Tibial artery (tissue), 4 donors: ENCODE data around the gene CST11.

Experiments
- DNase-seq, 2 donors: peaks; one replicate each; pipeline ENCODE4 v3.0.0-alpha.2; 2019
- H3K27ac ChIP-seq, 2 donors: fragments of 200-600 bp; sonication (generic) in 1 of 2; 1 replicate in 1 of 2; 2 replicates in 1 of 2; pipeline ENCODE4 v1.5.1; 2018 to 2019; ENCODE audit warnings: mild to moderate bottlenecking in 1 of 2
- H3K27me3 ChIP-seq, 2 donors: fragments of 200-600 bp; sonication (generic) in 1 of 2; one replicate each; pipeline versions ENCODE4 v1.5.1 to v1.6.0; 2016 to 2019
- H3K36me3 ChIP-seq, 3 donors: fragments of 200-600 bp; sonication (generic) in 2 of 3; one replicate each; pipeline ENCODE4 v1.5.1; 2016 to 2019; ENCODE audit warnings: mild to moderate bottlenecking in 2 of 3
- H3K4me1 ChIP-seq, 4 donors: fragments of 200-600 bp; sonication (generic) in 2 of 4; 1 replicate in 3 of 4; 2 replicates in 1 of 4; pipeline ENCODE4 v1.5.1; 2016 to 2019
- H3K4me3 ChIP-seq, 2 donors: fragments of 200-600 bp; sonication (generic) in 1 of 2; 1 replicate in 1 of 2; 2 replicates in 1 of 2; pipeline ENCODE4 v1.5.1; 2018 to 2019; ENCODE audit warnings: mild to moderate bottlenecking in 2 of 2
- H3K9me3 ChIP-seq, 3 donors: fragments of 200-600 bp; sonication (generic) in 1 of 3; one replicate each; pipeline ENCODE4 v1.5.1; 2016 to 2019
- intact Hi-C: fragments of 100-400 bp; cut with DNase I; formaldehyde crosslinking; loops from one replicate; pipeline ENCODE4 v1.15.0; 2023; ENCODE audit warnings: low total_unique reads
- TF ChIP-seq, protein P1 (sequence below), 2 experiments: fragments of 200-600 bp in 1 of 2; fragments of 450-650 bp in 1 of 2; IDR thresholded peaks; one replicate each; pipeline ENCODE4 v1.5.1; 2017 to 2019; ENCODE audit warnings: antibody characterized with exemption in 2 of 2, mild to moderate bottlenecking in 1 of 2, moderate library complexity in 1 of 2

CST11 gene

DNA sequence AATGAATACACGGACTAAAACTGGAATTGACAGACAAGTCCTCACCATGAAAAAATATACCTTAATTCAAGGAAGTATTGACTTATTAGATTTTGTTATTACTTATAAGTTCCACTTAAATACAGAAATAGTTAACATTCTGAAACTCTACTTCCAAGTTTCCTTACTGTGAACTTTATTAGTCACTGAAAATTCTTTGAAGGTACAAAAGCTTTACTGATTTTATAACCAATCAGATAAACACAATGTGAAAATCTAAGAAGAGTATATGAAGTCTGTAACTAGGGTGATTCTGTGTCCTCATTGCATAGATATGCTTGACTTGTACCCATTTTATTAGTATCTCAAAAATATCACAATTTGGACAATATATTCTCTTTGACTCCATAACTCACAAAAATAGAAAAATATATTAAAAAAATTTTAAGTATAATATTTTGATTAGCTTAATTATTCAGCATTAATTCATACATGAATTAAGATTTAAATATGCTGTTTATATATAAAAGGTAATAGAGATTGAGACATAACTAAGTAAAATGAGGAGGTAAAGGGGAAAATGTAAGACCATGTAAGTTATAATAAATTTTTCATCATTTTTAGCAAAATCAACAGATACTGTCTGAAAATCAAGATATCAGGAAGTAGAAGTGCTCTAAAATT lies 38.0 kb downstream of the CST11 start:
- no peaks in the 10 kb centered on the region for H3K27me3 ChIP-seq
- no peak for DNase-seq
- peaks cover 0 to 13% (median 2%) of the 10 kb centered on the region in 4 donors for H3K4me1 ChIP-seq
- TF ChIP-seq, protein P1, sequence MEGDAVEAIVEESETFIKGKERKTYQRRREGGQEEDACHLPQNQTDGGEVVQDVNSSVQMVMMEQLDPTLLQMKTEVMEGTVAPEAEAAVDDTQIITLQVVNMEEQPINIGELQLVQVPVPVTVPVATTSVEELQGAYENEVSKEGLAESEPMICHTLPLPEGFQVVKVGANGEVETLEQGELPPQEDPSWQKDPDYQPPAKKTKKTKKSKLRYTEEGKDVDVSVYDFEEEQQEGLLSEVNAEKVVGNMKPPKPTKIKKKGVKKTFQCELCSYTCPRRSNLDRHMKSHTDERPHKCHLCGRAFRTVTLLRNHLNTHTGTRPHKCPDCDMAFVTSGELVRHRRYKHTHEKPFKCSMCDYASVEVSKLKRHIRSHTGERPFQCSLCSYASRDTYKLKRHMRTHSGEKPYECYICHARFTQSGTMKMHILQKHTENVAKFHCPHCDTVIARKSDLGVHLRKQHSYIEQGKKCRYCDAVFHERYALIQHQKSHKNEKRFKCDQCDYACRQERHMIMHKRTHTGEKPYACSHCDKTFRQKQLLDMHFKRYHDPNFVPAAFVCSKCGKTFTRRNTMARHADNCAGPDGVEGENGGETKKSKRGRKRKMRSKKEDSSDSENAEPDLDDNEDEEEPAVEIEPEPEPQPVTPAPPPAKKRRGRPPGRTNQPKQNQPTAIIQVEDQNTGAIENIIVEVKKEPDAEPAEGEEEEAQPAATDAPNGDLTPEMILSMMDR (IDR thresholded peaks at IDR 0.05) = no peak
- no peaks in the 10 kb centered on the region for H3K9me3 ChIP-seq
- H3K27ac ChIP-seq = no peak overlapping the region
- no peak overlapping the region for H3K4me3 ChIP-seq
- intact Hi-C loops = loop anchor here (5.0 kb wide), 1 partner anchor 42 kb away; no protein-coding TSS in a partner anchor
- no peaks in the 10 kb centered on the region for H3K36me3 ChIP-seq

DNA sequence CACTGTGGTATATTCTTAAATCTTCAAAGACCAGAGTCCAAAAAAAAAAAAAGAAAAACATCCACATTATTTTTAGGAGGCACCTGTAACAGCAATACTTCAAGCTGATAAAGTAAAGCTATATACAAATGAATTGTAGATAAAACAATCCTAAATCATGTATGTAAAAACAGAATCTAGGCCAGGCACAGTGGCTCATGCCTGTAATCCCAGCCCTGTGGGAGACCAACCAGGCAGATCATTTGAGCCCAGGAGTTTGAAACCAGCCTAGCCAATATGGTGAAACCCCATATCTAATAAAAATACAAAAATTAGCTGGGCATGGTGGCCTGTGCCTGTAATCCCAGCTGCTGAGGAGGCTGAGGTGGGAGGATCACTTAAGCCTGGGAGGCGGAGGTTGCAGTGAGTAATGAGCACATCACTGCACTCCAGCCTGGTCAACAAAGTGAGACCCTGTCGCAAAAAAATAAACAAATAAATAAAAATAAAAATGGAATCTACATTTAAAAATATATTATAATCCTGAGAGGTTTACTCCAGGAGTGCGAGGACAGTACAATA lies 38.7 kb downstream of the CST11 start:
- no peak for DNase-seq
- intact Hi-C loops = loop anchor here (5.0 kb wide), 1 partner anchor 42 kb away; no protein-coding TSS in a partner anchor

DNA sequence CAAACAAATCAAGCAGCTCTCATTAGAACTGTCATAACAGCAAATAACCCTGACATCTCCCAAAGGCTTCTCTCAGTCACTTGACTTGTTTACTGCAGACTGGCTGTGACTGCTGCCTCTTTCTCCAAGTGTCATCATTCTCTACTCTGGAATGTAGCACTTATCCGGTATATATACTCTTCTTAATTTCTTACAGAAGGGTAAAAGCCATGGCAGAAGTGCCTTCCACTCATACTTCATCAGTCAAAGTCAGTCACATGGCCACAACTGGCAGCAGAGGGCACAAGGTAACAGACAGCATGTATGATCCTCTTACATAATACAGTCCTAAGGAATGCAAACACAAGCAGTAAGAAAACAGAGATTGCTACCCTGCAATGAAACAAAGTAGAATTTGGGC lies 40.6 kb downstream of the CST11 start:
- Histone ChIP-seq H3K27ac (no peak overlapping the region), H3K9me3 (no peaks in the 10 kb centered on the region), H3K4me1 (peaks cover 0 to 5% (median 0%) of the 10 kb centered on the region in 4 donors), H3K36me3 (no peaks in the 10 kb centered on the region), H3K27me3 (no peaks in the 10 kb centered on the region), H3K4me3 (no peak overlapping the region)
- TF ChIP-seq, protein P1 (IDR thresholded peaks at IDR 0.05) = no peak
- no peak for DNase-seq
- intact Hi-C loops = loop anchor here (5.0 kb wide), 1 partner anchor 40 kb away; no protein-coding TSS in a partner anchor

More for the DNA sequence above, 38.7 kb downstream of the CST11 start:
- no peak overlapping the region for H3K4me3 ChIP-seq
- H3K27ac ChIP-seq = no peak overlapping the region
- no peaks in the 10 kb centered on the region for H3K36me3 ChIP-seq
- TF ChIP-seq, protein P1 (IDR thresholded peaks at IDR 0.05) = no peak
- no peaks in the 10 kb centered on the region for H3K9me3 ChIP-seq
- no peaks in the 10 kb centered on the region for H3K27me3 ChIP-seq
- peaks cover 0 to 6% (median 0%) of the 10 kb centered on the region in 4 donors for H3K4me1 ChIP-seq

DNA sequence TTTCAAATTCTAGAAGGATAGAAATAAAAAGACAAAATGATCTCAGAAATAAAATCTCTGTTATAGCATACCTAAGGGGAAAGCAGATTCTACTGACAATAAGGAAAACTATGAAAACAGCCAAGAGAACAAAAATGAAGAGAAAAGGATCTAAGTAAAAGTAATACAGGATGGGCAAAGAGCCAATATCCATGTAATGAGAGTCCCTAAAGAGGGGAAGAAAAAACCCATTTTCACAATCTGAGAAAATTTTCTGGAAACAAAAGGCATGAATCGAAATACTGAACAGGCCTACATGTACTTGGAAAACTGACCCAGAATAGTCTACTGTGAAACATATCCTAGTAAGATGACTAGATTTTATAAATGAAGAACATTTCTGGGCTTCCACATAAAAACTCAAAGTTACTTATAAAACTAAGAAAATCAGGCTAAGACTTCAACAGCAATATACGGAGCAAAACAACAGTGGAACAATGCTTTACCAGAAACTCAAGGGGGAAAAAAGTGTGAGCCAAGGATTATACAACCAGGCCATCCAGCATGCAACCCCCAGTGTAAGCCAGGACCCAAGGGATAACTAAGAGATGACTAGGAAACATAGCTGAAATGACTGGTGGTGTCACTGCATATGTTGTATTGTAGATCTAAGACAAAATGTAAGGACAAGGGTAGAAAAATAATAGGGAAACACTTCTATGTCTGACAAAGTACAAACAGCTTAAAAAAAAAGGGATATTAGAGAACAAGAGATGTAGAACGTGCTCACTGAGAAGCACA lies 41.6 kb downstream of the CST11 start:
- Histone ChIP-seq H3K36me3 (no peaks in the 10 kb centered on the region), H3K9me3 (no peaks in the 10 kb centered on the region), H3K4me1 (peaks cover 0 to 5% (median 0%) of the 10 kb centered on the region in 4 donors), H3K27me3 (no peaks in the 10 kb centered on the region), H3K4me3 (no peak overlapping the region), H3K27ac (no peak overlapping the region)
- no peak for DNase-seq
- intact Hi-C loops = loop anchor here (5.0 kb wide), 1 partner anchor 39 kb away; no protein-coding TSS in a partner anchor
- TF ChIP-seq, protein P1 (IDR thresholded peaks at IDR 0.05) = no peak

DNA sequence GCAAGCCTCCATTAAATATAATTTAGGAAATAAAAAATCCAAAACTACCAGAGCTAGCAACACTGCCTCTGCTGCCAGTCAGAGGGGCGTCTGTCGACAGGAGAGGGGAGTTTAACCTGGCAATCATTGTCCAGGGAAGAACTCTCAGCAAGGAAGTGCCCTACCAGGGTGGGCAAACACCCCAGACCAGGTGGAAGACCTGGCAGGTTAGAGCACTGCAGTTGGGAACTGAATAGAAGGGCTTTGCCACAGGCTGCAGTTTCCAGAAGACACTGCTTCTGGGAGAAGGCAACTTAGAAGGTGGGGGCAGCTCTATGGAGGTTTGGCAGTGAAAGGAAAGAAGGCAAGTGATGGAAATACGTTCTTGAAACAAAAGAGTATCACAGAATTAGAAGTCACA lies 42.9 kb downstream of the CST11 start:
- no peak overlapping the region for H3K27ac ChIP-seq
- no peaks in the 10 kb centered on the region for H3K27me3 ChIP-seq
- no peak overlapping the region for H3K4me3 ChIP-seq
- intact Hi-C loops = loop anchor here (5.0 kb wide), 1 partner anchor 37 kb away; no protein-coding TSS in a partner anchor
- H3K9me3 ChIP-seq = no peaks in the 10 kb centered on the region
- TF ChIP-seq, protein P1 (IDR thresholded peaks at IDR 0.05) = no peak
- H3K4me1 ChIP-seq = peaks cover 0 to 5% (median 0%) of the 10 kb centered on the region in 4 donors
- DNase-seq = no peak
- H3K36me3 ChIP-seq = no peaks in the 10 kb centered on the region
